ENCODE measurements around the gene EPHB1. TPM values are rescaled to one million over a fixed set of nuclear protein-coding genes. Genes with fewer than 3 reads are reported as not detected.

Gene EPHB1
- total RNA-seq, 2 donors from 2014 or later, result 0.60 TPM; not detected in 1

DNA sequence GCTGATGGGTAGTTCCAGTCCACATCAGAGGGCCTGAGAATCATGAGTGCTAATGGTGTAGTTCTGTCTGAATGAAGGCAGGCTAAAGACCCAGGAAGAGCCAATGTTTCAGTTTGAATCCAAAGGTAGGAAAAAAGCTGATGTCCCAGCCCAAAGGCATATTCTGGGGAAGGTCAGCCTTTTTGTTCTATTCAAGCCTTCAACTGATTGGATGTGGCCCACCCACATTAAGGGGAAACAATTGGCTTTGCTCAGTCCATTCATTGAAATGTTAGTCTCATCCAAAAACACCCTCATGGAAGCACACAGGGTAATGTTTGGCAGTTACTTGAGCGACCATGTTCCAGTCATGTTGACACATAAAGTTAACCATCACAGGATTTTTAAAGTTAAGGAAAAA lies 25.9 kb downstream of the EPHB1 start:
- no peak for DNase-seq (ENCODE audit: low spot score in 2 of 2)
- H3K9me3 Mint-ChIP-seq, result no peaks in the 10 kb centered on the region
- ATAC-seq, result no peak
- no peak overlapping the region for H3K27ac Mint-ChIP-seq
- H3K36me3 Mint-ChIP-seq, result no peaks in the 10 kb centered on the region

DNA sequence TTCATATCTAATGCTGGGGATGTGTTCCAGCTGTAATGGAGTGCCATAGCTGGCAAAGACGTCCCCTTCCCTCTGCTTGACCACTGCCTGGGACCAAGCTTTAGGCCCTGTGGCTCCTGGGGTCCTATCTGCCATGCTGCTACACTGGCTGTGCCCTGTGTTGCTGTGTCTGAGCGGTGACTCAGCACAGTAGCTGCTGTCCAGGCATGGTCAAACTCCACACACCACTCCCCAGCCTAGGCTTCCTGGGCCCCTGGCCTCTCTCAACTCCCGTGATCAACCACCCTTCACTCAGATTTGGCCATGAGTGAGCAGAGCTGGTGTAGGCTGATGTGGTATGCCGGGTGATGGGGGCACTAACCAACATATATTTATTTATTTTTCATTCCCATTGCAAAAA lies 27.0 kb downstream of the EPHB1 start:
- DNase-seq (ENCODE audit: low spot score in 2 of 2) (no peak), ATAC-seq (no peak)
- H3K27ac Mint-ChIP-seq, result no peak overlapping the region
- no peaks in the 10 kb centered on the region for H3K36me3 Mint-ChIP-seq
- no peaks in the 10 kb centered on the region for H3K9me3 Mint-ChIP-seq

DNA sequence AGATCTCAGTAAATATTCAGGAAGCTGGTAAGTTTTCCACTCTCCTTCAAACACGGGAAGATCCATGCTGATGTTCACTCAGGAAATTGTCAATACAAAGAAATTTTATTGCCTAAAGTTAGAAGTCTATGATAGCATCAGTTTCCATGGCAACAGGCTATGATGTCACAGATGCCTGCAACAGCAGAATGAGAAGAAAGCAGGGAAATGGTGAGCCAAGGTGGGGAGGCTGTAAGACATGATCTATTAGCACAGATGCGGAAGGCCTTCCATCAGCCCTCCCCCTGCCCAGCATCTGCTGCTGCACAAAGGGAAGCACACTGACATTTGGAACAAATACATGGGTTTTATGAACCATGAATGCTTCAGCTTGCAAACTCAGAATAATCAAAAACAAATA lies 28.6 kb downstream of the EPHB1 start:
- ATAC-seq, result no peak
- H3K27ac Mint-ChIP-seq, result peak overlapping the region in 1 of 2 donors; percentile 4
- no peaks in the 10 kb centered on the region for H3K9me3 Mint-ChIP-seq
- no peak for DNase-seq (ENCODE audit: low spot score in 2 of 2)
- no peaks in the 10 kb centered on the region for H3K36me3 Mint-ChIP-seq

DNA sequence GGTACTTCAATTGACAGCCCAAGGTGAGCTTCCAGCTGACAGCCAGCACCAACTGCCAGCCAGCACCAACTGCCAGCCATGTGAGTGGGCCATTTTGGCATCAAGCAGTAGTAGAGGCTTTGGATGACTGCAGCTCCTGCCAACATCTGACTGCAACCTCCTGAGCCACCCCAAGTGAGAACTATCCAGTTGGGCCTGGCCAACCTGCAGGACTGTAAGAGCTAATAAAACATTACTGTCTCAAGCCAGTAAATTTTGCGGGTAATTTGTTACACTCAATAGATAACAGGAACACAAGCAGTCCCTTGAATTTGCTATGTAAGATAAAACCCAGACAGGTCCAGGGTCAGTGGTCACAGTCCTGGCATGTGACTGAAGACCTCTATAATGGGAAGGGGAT lies 29.7 kb downstream of the EPHB1 start:
- no peak overlapping the region for H3K27ac Mint-ChIP-seq
- no peaks in the 10 kb centered on the region for H3K36me3 Mint-ChIP-seq
- no peak for ATAC-seq
- H3K9me3 Mint-ChIP-seq, result no peaks in the 10 kb centered on the region
- no peak for DNase-seq (ENCODE audit: low spot score in 2 of 2)

DNA sequence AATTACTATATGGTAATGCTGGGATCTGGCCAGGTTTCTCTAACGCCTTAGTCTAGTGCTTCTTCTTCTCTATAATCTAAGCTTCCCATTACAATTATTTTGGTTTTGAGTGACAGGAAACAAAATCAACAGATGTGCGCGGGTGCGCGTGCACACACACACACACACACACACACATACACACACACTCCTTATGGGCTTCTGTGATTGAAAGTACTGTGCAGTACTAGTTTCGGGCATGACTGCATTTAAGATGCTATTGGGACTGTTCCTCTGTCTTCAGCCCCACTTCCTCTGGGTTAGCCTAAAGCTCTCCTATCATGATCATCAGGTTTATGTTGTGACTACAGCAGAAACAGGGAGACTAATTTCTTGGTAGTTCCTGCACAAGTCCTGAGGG lies 32.2 kb downstream of the EPHB1 start:
- Mint-ChIP-seq H3K9me3 (no peaks in the 10 kb centered on the region), H3K27ac (no peak overlapping the region), H3K36me3 (no peaks in the 10 kb centered on the region)
- ATAC-seq (no peak), DNase-seq (ENCODE audit: low spot score in 2 of 2) (no peak)

DNA sequence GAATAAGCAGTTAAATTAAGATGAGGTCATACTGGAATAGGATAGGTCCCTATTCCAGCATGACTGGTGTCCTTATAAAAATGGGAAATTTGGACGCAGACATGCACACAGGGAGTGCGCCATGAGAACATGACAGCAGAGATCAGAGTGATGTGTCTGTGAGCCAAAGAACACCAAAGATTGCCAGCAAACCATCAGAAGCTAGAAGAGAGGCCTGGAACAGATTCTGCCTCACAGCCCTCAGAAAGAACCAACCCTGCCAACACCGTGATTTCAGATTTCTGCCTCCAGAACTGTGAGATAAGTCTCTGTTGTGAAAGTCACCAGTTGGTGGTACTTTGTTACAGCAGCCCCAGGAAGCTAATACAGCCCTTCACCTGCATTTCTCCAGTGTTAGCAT lies 34.7 kb downstream of the EPHB1 start:
- DNase-seq (ENCODE audit: low spot score in 2 of 2) (no peak), ATAC-seq (no peak)
- Mint-ChIP-seq H3K36me3 (no peaks in the 10 kb centered on the region), H3K27ac (no peak overlapping the region), H3K9me3 (peaks cover 0 to 4% of the 10 kb centered on the region in 2 donors)

DNA sequence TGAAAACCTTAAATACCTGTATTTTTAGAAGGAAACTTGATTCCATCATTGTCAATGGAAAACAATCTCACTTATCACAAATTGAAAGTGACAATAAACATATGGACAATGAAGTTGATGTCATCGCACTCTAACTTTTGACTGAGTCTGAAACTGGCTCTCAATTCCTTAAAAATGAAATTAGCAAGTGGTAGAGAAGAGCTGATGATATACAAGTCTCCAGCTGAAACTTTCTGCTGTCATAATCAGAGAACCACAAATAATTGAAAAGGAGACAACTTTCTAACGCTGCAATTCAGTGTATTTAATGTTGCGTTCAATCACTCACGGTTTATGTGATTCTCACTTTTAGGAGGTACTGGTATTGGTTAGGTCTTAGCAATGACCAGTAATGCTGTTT lies 37.5 kb downstream of the EPHB1 start:
- Mint-ChIP-seq H3K27ac (no peak overlapping the region), H3K36me3 (no peaks in the 10 kb centered on the region), H3K9me3 (peaks cover 0 to 4% of the 10 kb centered on the region in 2 donors)
- DNase-seq (ENCODE audit: low spot score in 2 of 2), result no peak
- no peak for ATAC-seq

DNA sequence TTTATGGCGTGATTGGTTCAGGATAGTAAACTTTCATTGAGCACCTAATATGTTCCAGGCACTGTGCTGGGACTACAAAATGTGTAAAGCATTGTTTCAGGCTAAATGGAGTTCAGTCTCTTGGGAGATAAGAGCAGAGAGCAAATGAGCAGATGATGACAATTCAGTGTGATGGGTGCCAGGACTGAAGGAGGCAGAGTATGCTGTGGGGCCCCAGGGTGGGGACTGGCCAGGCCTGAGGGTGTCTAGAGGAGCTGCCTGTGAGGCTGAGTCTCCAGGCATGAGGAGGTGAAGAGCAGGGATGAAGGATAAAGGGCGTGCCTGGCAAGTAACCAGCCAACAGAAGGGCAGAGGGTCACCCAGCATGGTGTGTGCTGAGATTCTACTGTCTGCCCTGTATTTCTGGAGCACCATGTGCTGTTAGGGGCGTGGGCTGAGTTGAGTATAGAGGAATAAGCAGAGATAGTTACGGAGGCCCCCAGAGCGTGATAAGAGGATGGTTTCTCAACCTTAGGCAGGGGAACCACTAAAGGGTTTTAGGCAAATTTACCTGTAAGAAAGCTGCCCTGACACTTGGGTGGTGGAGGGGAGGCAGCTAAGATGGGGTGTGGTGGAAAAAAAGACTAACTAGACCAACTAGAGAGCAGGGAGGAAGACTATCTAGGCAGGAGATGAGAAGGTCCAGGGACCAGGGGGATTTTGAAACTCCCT lies 38.5 kb downstream of the EPHB1 start:
- H3K9me3 Mint-ChIP-seq, result peaks cover 0 to 4% of the 10 kb centered on the region in 2 donors
- no peaks in the 10 kb centered on the region for H3K36me3 Mint-ChIP-seq
- no peak for DNase-seq (ENCODE audit: low spot score in 2 of 2)
- no peak overlapping the region for H3K27ac Mint-ChIP-seq
- no peak for ATAC-seq

DNA sequence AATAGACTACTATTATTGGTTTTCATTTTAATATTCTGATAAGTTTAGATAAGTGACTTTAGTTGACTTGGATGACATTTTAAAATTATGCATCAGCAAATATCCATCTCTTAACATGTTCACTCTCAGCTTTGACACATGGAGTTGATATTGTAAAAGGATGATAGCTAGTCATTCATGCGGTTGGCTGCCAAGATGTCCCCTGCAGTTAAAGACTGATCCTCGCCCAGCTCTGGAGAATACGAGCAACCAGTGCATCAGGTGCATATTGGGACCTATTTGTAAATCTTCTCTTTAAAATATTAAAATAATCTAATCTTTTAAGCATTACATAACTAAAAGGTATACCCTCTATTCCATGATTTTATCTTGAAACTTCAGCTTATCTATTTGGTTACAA lies 41.9 kb downstream of the EPHB1 start:
- Mint-ChIP-seq H3K36me3 (no peaks in the 10 kb centered on the region), H3K9me3 (peaks cover 0 to 10% of the 10 kb centered on the region in 2 donors), H3K27ac (no peak overlapping the region)
- ATAC-seq (no peak), DNase-seq (ENCODE audit: low spot score in 2 of 2) (no peak)

DNA sequence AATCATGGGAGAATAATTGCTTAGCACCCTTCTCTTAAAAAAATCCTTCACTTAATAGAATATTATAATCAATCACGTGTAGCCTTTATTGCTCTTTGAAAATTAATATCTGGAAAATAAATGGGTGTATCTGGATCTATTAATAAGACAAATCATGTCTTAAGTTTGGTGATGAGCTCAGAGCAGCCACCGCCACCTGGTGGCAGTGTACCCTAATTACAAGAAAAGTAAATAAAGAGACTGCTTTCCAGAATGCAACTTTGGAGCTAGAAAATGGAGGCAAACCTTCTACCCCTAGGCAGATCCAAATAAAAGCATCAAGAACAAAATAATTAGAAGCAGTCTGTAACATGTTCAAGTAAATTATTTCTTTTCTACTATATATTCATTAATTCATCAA lies 43.5 kb downstream of the EPHB1 start:
- peaks cover 0 to 16% of the 10 kb centered on the region in 2 donors for H3K9me3 Mint-ChIP-seq
- no peaks in the 10 kb centered on the region for H3K36me3 Mint-ChIP-seq
- H3K27ac Mint-ChIP-seq, result no peak overlapping the region
- DNase-seq (ENCODE audit: low spot score in 2 of 2) (no peak), ATAC-seq (no peak)

DNA sequence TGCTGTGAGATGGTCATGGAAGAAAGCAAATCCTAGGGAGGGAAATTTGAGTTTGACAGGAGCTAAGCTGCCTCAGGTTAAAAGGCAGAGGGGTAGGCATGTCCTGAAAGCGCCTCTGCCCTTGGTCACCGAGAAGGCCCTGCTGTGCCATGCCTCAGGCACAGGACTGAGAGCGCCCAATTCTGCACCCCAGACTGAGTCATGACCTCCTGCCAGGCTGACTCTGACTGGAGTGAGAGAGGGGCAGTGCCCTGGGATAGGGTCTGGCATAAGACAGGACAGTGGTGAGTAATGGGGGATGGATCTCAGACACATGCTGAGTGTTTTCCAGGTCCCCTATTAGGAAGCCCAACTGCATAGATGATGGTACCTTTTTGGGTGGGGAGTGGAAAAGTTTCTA lies 44.4 kb downstream of the EPHB1 start:
- ATAC-seq (no peak), DNase-seq (ENCODE audit: low spot score in 2 of 2) (no peak)
- Mint-ChIP-seq H3K9me3 (peaks cover 0 to 16% of the 10 kb centered on the region in 2 donors), H3K27ac (no peak overlapping the region), H3K36me3 (no peaks in the 10 kb centered on the region)

DNA sequence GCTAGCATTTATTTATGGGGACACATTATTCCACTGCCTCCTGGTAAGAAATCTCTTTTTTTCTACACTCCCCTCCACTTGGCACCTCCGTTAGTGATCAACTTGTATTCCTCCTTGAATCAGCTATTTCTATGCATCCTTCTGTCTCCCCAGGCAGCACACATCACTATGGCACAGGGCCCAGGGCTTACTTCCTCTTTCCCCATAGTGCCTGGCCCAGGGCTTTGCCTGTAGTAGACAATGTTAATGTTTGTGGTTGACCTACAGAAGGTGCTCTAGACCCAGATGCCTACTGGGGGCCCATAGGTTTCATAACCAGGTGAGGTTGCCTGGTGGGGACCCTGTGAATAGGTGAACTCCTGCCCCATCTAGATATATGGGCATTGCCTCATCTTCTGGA lies 44.9 kb downstream of the EPHB1 start:
- H3K9me3 Mint-ChIP-seq, result peaks cover 0 to 20% of the 10 kb centered on the region in 2 donors
- no peaks in the 10 kb centered on the region for H3K36me3 Mint-ChIP-seq
- no peak overlapping the region for H3K27ac Mint-ChIP-seq
- DNase-seq (ENCODE audit: low spot score in 2 of 2) (no peak), ATAC-seq (no peak)

DNA sequence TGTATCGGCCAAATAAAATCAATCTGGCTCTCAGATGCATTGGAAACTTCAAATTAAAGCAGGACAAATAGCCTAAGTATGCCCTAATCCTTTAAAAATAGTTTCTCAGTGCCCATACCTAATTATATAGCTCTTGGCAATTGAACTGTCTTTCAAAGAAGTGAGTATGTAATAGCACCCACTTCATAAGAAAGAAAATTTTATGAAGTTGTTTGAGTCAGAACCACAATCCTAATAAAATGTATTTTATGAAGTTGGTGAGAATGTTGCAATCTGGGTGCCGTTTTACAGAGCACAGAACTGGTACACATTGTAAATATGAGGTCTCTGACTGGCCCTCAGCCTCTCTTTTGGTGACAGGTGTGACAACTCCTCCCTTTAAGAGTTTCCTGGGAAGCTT lies 45.4 kb downstream of the EPHB1 start:
- DNase-seq (ENCODE audit: low spot score in 2 of 2) (no peak), ATAC-seq (no peak)
- Mint-ChIP-seq H3K36me3 (no peaks in the 10 kb centered on the region), H3K9me3 (peaks cover 0 to 20% of the 10 kb centered on the region in 2 donors), H3K27ac (no peak overlapping the region)

DNA sequence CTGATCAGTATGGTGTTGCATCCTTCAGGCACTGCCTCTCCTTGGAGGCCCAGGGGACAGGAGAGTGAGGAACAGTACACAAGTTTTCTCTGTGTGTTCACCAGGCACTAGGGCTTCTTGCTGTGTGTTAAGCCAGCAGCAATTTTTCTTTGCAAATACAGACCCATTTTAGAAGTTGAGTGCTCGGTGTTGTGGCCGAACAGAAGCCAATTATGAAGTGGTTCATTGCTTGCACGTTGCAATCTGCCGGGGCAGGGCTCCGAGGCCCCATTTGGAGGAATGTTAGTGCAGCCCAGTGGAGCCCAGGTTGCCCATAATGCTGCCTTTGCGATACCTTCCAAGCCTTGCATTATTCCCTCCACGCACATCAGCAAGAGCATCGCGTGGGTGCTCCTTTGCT lies 51.0 kb downstream of the EPHB1 start:
- peaks cover 0 to 15% of the 10 kb centered on the region in 2 donors for H3K9me3 Mint-ChIP-seq
- no peaks in the 10 kb centered on the region for H3K36me3 Mint-ChIP-seq
- DNase-seq (ENCODE audit: low spot score in 2 of 2) (no peak), ATAC-seq (no peak)
- H3K27ac Mint-ChIP-seq, result no peak overlapping the region

DNA sequence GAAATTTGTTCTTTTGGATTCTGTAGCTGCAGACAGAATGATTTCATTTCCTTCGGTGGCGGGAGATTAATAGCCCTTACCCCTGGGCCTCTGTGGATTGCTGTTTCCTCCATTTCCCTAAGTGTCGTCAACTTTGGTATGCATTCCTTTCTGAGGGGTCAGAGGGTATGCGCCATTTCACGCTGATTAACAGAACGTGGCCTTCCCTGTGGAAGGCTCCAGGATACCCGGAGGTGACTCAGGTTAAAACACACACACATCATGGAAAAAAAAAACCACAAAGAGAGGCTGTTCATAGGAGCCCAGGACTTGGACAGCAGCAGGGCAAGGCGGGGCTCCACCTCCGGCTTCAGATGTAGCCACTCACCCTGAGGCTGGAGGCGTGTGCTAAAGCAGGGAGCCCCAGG lies 51.9 kb downstream of the EPHB1 start:
- Mint-ChIP-seq H3K9me3 (peaks cover 0 to 15% of the 10 kb centered on the region in 2 donors), H3K27ac (no peak overlapping the region), H3K36me3 (no peaks in the 10 kb centered on the region)
- ATAC-seq (no peak), DNase-seq (ENCODE audit: low spot score in 2 of 2) (no peak)

DNA sequence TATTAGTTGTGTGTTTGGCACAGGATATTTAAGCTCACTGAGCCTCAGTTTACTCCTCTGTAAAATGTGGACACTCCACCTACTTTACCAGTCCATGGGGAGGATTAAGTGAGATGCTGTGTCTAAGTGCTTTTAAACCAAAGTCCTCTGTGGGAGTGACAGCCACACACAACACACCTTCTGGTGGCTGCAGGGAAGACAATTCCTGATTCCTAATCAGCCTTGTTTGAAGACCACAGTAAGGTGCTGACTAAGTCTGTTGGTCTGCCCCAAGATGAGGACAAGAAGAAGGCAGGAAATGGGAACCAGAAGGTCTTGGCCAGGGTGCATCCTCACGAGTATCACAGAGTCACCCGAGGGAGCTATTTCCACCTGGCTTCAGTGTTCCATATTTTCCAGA lies 52.3 kb downstream of the EPHB1 start:
- Mint-ChIP-seq H3K27ac (no peak overlapping the region), H3K9me3 (peaks cover 0 to 13% of the 10 kb centered on the region in 2 donors), H3K36me3 (no peaks in the 10 kb centered on the region)
- ATAC-seq (no peak), DNase-seq (ENCODE audit: low spot score in 2 of 2) (no peak)

DNA sequence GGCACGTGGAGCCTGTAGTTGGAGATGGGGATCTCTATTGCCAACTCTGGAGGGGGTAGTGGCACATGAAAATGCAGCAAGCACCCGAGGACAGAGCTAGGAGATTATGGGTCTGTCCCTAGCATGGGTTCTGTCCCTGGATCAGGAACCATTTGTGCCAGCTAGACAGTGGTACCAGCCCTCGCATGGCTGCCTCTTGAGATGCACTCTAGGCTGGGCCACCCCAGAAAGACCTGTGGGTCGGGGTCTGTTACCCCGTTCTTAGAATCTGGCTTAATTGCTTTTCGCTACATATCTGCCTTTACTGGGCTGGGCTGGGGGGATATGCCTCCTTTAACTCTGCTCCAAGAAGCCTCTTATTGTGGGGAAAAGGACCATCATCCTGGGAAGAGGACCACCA lies 54.5 kb downstream of the EPHB1 start:
- Mint-ChIP-seq H3K9me3 (peaks cover 0 to 4% of the 10 kb centered on the region in 2 donors), H3K36me3 (no peaks in the 10 kb centered on the region), H3K27ac (no peak overlapping the region)
- DNase-seq (ENCODE audit: low spot score in 2 of 2), result no peak
- no peak for ATAC-seq

DNA sequence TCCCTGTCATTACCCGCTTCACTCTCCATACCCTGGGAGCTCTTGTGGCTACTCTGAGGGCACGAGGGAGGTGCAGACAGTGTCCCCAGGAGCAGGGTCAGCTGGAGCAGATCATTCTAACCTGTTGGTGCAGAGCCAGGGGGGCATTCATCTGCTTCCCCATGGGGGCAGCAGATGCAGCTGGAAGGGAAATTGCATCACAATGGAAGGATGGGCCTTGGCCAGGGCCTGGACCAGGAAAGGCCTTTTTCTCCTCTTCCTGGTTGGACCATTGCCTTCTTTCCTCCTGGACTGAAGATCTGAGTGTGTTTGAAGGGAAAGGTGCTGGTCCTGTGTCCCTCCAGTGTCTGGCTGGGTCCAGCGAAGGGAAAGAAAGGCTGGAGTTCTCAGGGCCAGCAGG lies 55.7 kb downstream of the EPHB1 start:
- no peak overlapping the region for H3K27ac Mint-ChIP-seq
- ATAC-seq (no peak), DNase-seq (ENCODE audit: low spot score in 2 of 2) (no peak)
- no peaks in the 10 kb centered on the region for H3K9me3 Mint-ChIP-seq
- no peaks in the 10 kb centered on the region for H3K36me3 Mint-ChIP-seq

DNA sequence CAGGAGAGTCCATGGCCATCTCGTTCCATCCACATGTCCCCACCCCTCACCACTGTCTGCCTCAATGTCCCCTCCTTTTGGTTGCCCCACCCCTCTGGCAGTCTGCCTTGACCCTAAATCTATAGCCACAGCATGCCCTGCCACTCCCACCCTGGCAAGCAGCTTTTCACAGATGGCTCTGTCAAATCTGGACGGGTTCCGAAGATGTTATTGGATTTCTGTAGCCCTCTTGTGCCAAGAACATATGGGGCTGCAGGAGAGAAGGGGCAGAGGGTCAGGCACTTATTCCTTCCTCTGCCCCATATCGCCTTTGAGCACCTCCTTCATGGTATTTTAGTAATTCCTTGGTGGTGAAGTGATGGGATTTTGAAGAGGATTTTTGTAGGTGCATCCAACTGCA lies 57.1 kb downstream of the EPHB1 start:
- no peaks in the 10 kb centered on the region for H3K36me3 Mint-ChIP-seq
- no peak overlapping the region for H3K27ac Mint-ChIP-seq
- DNase-seq (ENCODE audit: low spot score in 2 of 2) (no peak), ATAC-seq (no peak)
- no peaks in the 10 kb centered on the region for H3K9me3 Mint-ChIP-seq

Data from activated naive CD4-positive, alpha-beta T cell treated with anti-CD3 and anti-CD28 coated beads, Interleukin-2, amount 50 U/mL, for 72 hours (primary cell).